ENCODE measurements around the gene TEKTIP1. TPM values are rescaled to one million over a fixed set of nuclear protein-coding genes. Genes with fewer than 3 reads are reported as not detected.
A peak's percentile ranks its signal among the peaks of the same experiment; 100 is the strongest.

TEKTIP1 gene
- total RNA-seq, 1 experiment from 2014 or later, result 1.3 TPM

- H3K9me3 ChIP-seq (ENCODE audit: control insufficient read depth, low read depth, low read length), result no peaks in the 10 kb centered on the region
- H2AFZ ChIP-seq (ENCODE audit: low read length), result no peak overlapping the region
- Mint-ChIP-seq H3K4me1 (peaks cover 2 to 3% of the 10 kb centered on the region in 2 experiments; a peak in 1 of 4 replicates), H3K9me3 (no peaks in the 10 kb centered on the region), H3K27me3 (ENCODE audit: low read depth) (no peaks in the 10 kb centered on the region), H3K27ac (peak overlapping the region in 2 of 3 experiments; percentile 15 to 44; a peak in 1 of 7 replicates), H3K4me3 (no peak overlapping the region), H3K36me3 (ENCODE audit: insufficient read depth in 1 of 3, low read depth in 3 of 3) (peaks cover 2 to 9% (median 8%) of the 10 kb centered on the region in 3 experiments; a peak in 6 of 7 replicates)
- H3K14ac ChIP-seq (ENCODE audit: insufficient read depth, low read length), result no peak overlapping the region
- H3K23me2 ChIP-seq (ENCODE audit: insufficient read length, low read depth, low read length, poor library complexity, severe bottlenecking), result no peaks in the 10 kb centered on the region
- H4K8ac ChIP-seq (replicated peaks; ENCODE audit: insufficient read length, low read depth, low read length), result no peak overlapping the region
- TF ChIP-seq, protein P1, sequence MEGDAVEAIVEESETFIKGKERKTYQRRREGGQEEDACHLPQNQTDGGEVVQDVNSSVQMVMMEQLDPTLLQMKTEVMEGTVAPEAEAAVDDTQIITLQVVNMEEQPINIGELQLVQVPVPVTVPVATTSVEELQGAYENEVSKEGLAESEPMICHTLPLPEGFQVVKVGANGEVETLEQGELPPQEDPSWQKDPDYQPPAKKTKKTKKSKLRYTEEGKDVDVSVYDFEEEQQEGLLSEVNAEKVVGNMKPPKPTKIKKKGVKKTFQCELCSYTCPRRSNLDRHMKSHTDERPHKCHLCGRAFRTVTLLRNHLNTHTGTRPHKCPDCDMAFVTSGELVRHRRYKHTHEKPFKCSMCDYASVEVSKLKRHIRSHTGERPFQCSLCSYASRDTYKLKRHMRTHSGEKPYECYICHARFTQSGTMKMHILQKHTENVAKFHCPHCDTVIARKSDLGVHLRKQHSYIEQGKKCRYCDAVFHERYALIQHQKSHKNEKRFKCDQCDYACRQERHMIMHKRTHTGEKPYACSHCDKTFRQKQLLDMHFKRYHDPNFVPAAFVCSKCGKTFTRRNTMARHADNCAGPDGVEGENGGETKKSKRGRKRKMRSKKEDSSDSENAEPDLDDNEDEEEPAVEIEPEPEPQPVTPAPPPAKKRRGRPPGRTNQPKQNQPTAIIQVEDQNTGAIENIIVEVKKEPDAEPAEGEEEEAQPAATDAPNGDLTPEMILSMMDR (conservative IDR thresholded peaks at IDR 0.05), result no peak
- no peak overlapping the region for H2BK15ac ChIP-seq (ENCODE audit: low read depth, low read length)
- H3T11ph ChIP-seq (ENCODE audit: low read length), result no peak overlapping the region
- no peak overlapping the region for H4K91ac ChIP-seq (ENCODE audit: insufficient read length, low read depth, low read length)
- no peak overlapping the region for H3K4ac ChIP-seq (ENCODE audit: low read depth, low read length)
- no peak overlapping the region for H3K9ac ChIP-seq (ENCODE audit: extremely low read depth, insufficient read length, low read length)
- no peak overlapping the region for H2BK20ac ChIP-seq (ENCODE audit: low read depth, low read length, poor library complexity, severe bottlenecking)
- no peaks in the 10 kb centered on the region for H3K4me1 ChIP-seq (ENCODE audit: insufficient read depth, low read length)
- H3K56ac ChIP-seq (ENCODE audit: insufficient read length, low read depth, low read length), result no peak overlapping the region
- H3K4me2 ChIP-seq (ENCODE audit: insufficient read depth, insufficient read length, low read length), result no peak overlapping the region
- H2BK5ac ChIP-seq (ENCODE audit: insufficient read length, low read length), result no peak overlapping the region
- no peak for DNase-seq
- H3K23ac ChIP-seq (ENCODE audit: insufficient read length, low read depth, low read length), result no peak overlapping the region
- H4K5ac ChIP-seq (ENCODE audit: insufficient read length, low read depth, low read length), result no peak overlapping the region
- no peak overlapping the region for H3K27ac ChIP-seq (ENCODE audit: insufficient read length, low read depth, low read length)
- no peak overlapping the region for H2BK12ac ChIP-seq (ENCODE audit: insufficient read length, low read depth, low read length)
- no peaks in the 10 kb centered on the region for H3K27me3 ChIP-seq (ENCODE audit: insufficient read depth, low read length)
- no CpG with 5 or more reads among the region's 10 CpGs for WGBS (ENCODE audit: extremely low coverage, insufficient read length, low lambda C conversion rate)
- no peak overlapping the region for H2AK5ac ChIP-seq (ENCODE audit: insufficient read length, low read length)
- no peak overlapping the region for H2BK120ac ChIP-seq (ENCODE audit: low read depth, low read length, poor library complexity, severe bottlenecking)
- H3K79me2 ChIP-seq (ENCODE audit: insufficient read depth, low read length), result no peaks in the 10 kb centered on the region
- no peaks in the 10 kb centered on the region for H4K20me1 ChIP-seq (ENCODE audit: control insufficient read depth, insufficient read depth, insufficient read length)
- H3K79me1 ChIP-seq (ENCODE audit: insufficient read depth, low read depth, low read length, poor library complexity, severe bottlenecking), result no peaks in the 10 kb centered on the region
- no peak overlapping the region for H3K18ac ChIP-seq (ENCODE audit: insufficient read length, low read depth, low read length)
Measured at GRCh38 chr19:3545669-3546034, 6.7 kb downstream of the TEKTIP1 start.
